SH-SY5Y (cell line): ENCODE results near the gene NOC2L.

Experiments
- GATA2 ChIP-seq: IDR thresholded peaks from 2 replicates; pipeline ENCODE4 v1.6.1; 2011; ENCODE audit warnings: mild to moderate bottlenecking, low read depth, low read length
- GATA3 ChIP-seq: IDR thresholded peaks from 2 replicates; pipeline ENCODE4 v1.6.1; 2011; ENCODE audit warnings: low read depth, mild to moderate bottlenecking, low read length, moderate library complexity

DNA sequence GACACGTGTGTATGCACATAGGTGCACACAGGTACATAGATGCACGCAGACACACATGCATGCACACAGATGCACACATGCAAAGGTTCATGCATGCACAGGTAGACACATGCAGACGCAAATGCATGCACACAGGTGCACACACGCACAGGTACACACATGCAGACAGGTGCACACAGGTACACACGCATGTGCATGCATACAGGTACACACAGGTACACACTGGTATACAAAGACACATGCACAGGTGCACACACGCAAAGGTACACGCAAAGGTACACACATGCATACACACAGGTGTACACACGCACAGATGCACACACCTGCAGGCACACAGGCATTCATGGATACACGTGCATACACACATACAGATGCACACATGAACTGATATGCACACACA is 8.8 kb downstream of the NOC2L start:
- no peak for TF ChIP-seq GATA2
- TF ChIP-seq GATA3, result no peak
